ENCODE data around the gene ADGRD1. TPM values are rescaled to one million over a fixed set of nuclear protein-coding genes. Genes with fewer than 3 reads are reported as not detected.

The ADGRD1 gene
- total and polyA plus RNA-seq, 2 of the 8 experiments (the other 6 are each of a cell fraction or from before 2014, with no cell fraction given): 0.36 to 0.48 TPM

DNA sequence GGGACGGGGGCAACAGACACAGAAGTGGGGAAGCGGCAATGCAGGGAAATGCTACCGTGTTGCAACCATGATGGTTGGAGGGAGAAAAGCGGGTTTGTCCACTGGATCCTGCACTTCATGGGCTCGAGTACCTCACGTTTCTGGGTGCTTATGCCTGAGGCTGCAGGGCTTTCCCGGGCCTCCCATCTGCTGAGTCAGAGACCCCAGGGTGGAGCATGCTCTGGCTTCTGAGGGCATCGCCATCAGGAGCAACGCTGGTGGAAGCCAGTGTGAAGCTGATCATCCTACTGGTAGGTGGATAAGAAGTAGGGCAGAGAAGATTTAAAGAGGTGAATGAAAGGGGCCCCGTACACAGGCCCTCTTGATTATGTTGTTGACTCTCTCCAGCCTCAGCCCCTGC, 5.0 kb upstream of the ADGRD1 start:
- no peak overlapping the region for H4K8ac ChIP-seq (ENCODE audit: extremely low read depth, insufficient read depth, low read length)
- peak overlapping the region; percentile 4 for H2BK120ac ChIP-seq (replicated peaks; ENCODE audit: low read depth, low read length)
- H3K79me2 ChIP-seq (ENCODE audit: control insufficient read depth in 1 of 2, insufficient read depth in 2 of 2, low read length in 2 of 2): no peaks in the 10 kb centered on the region
- 0 out of 4 replicates have a peak, but pooled peaks cover 0 to 3% of the 10 kb centered on the region in 2 experiments for H3K9me3 ChIP-seq (ENCODE audit: insufficient read depth in 2 of 2, low read depth in 1 of 2, low read length in 1 of 2)
- H3K23ac ChIP-seq (ENCODE audit: insufficient read length): no peak overlapping the region
- peak overlapping the region; percentile 9 for H3K4ac ChIP-seq (replicated peaks; ENCODE audit: insufficient read length, low read depth, low read length)
- H3K27ac ChIP-seq (ENCODE audit: low read depth, low read length): no peak overlapping the region
- 88% methylated on average over 10 of the region's 10 CpGs; no CpG with 5 or more reads in 1 of the 2 experiments for WGBS, 2 experiments (ENCODE audit: extremely low coverage in 1 of 2, insufficient coverage in 1 of 2, insufficient read length in 1 of 2, insufficient replicate concordance in 2 of 2, low coverage in 1 of 2, low lambda C conversion rate in 2 of 2, missing lambda C conversion rate in 1 of 2)
- no peaks in the 10 kb centered on the region; a peak in 1 of 8 replicates for H3K36me3 ChIP-seq (ENCODE audit: control insufficient read depth in 2 of 4, insufficient read depth in 4 of 4, low read length in 3 of 4)
- H3K23me2 ChIP-seq (ENCODE audit: low read depth, low read length): peaks cover 3% of the 10 kb centered on the region; the same call in 1 of the 2 replicates
- peak overlapping the region; percentile 30; the same call in 1 of the 2 replicates for H2BK12ac ChIP-seq (ENCODE audit: low read depth, low read length)
- peak overlapping the region; percentile 71; the same call in 1 of the 2 replicates for H3K18ac ChIP-seq (ENCODE audit: extremely low read depth, low read length)
- H2BK20ac ChIP-seq (ENCODE audit: low read length): peak overlapping the region; percentile 77
- H3K79me1 ChIP-seq (ENCODE audit: low read depth, low read length): no peaks in the 10 kb centered on the region
- 0 out of 2 replicates have a peak overlapping the region, but pooled peaks have one; percentile 61 for H2AFZ ChIP-seq (ENCODE audit: low read length)
- no peak overlapping the region for H3K4me3 ChIP-seq (ENCODE audit: extremely low read depth in 1 of 4, insufficient read depth in 2 of 4, low read depth in 3 of 4, low read length in 4 of 4)
- 0 out of 2 replicates have a peak overlapping the region, but pooled peaks have one; percentile 14 for H2BK5ac ChIP-seq (ENCODE audit: low read depth, low read length)
- no peak overlapping the region for H2AK5ac ChIP-seq (ENCODE audit: low read depth, low read length)
- H3K27me3 ChIP-seq (replicated peaks in 1 of 4; ENCODE audit: control insufficient read depth in 3 of 4, extremely low read depth in 1 of 4, insufficient read depth in 3 of 4, low read length in 3 of 4): peaks cover 0 to 2% (median 0%) of the 10 kb centered on the region in 4 experiments; a peak in 3 of 7 replicates
- no peak for DNase-seq (ENCODE audit: low read depth in 1 of 2, low spot score in 2 of 2)
- H4K5ac ChIP-seq (ENCODE audit: insufficient read length, low read depth, low read length): no peak overlapping the region
- no peaks in the 10 kb centered on the region for H4K20me1 ChIP-seq (replicated peaks in 1 of 2; ENCODE audit: control insufficient read depth in 1 of 2, insufficient read depth in 2 of 2, low read length in 2 of 2)
- H3K56ac ChIP-seq (replicated peaks; ENCODE audit: insufficient read length, low read depth, low read length): no peak overlapping the region
- FAIRE-seq: no peak
- H4K91ac ChIP-seq (replicated peaks; ENCODE audit: insufficient read length, low read length): peak overlapping the region; percentile 71
- ChIA-PET CTCF (ENCODE audit: partially characterized antibody) (interaction anchor here (0.6 to 1.7 kb wide), 4 partner anchors 15 to 168 kb away, joined by 3 to 7 read pairs (median 3); no protein-coding TSS in a partner anchor), POLR2A (ENCODE audit: partially characterized antibody) (interaction anchor here (0.8 to 1.4 kb wide), 3 partner anchors 10 to 75 kb away, joined by 3 to 4 read pairs (median 4); no protein-coding TSS in a partner anchor)
- no peak overlapping the region for H3K4me2 ChIP-seq (ENCODE audit: insufficient read depth in 1 of 2, low read depth in 2 of 2, low read length in 2 of 2)
- H3K14ac ChIP-seq (ENCODE audit: insufficient read length): no peak overlapping the region
- H3K4me1 ChIP-seq (replicated peaks in 1 of 4; ENCODE audit: control insufficient read depth in 3 of 4, insufficient read depth in 4 of 4, low read length in 3 of 4): peaks cover 4 to 15% (median 6%) of the 10 kb centered on the region in 4 experiments; a peak in 5 of 7 replicates
- H2BK15ac ChIP-seq (ENCODE audit: low read length): no peak overlapping the region; the same call in 1 of the 2 replicates
- no peak overlapping the region for H3K9ac ChIP-seq (replicated peaks in 1 of 4; ENCODE audit: extremely low read depth in 1 of 4, low read depth in 3 of 4, low read length in 3 of 4)
- TF ChIP-seq RBBP5 (IDR thresholded peaks at IDR 0.05; ENCODE audit: borderline replicate concordance, low read depth, low read length): no peak
- TF ChIP-seq, protein P1, sequence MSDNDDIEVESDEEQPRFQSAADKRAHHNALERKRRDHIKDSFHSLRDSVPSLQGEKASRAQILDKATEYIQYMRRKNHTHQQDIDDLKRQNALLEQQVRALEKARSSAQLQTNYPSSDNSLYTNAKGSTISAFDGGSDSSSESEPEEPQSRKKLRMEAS (IDR thresholded peaks at IDR 0.05): no peak
- no peak for TF ChIP-seq EP300 (IDR thresholded peaks at IDR 0.05; ENCODE audit: borderline replicate concordance in 1 of 2, low read depth in 2 of 2, low read length in 2 of 2)
- TF ChIP-seq JUN (IDR thresholded peaks at IDR 0.05; ENCODE audit: low read depth, low read length): no peak
- no peak for TF ChIP-seq EZH2 (IDR thresholded peaks at IDR 0.05; ENCODE audit: low read depth, low read length, severe bottlenecking)
- TF ChIP-seq RXRA (IDR thresholded peaks at IDR 0.05; ENCODE audit: insufficient read depth, low read depth, low read length): no peak
- TF ChIP-seq TCF12 (IDR thresholded peaks at IDR 0.05; ENCODE audit: low read depth, low read length): no peak
- TF ChIP-seq BCL11A (IDR thresholded peaks at IDR 0.05; ENCODE audit: low read depth in 2 of 2, low read length in 2 of 2): no peak
- TF ChIP-seq SP4 (IDR thresholded peaks at IDR 0.05; ENCODE audit: low read length): no peak
- no peak for TF ChIP-seq POLR2AphosphoS5 (IDR thresholded peaks at IDR 0.05; ENCODE audit: low read depth, low read length)
- no peak for TF ChIP-seq RAD21 (IDR thresholded peaks at IDR 0.05 in 1 of 2, conservative IDR thresholded peaks at IDR 0.05 in 1 of 2; ENCODE audit: low read depth in 2 of 2, low read length in 2 of 2)
- TF ChIP-seq CREB1 (IDR thresholded peaks at IDR 0.05): no peak
- no peak for TF ChIP-seq CBX8 (IDR thresholded peaks at IDR 0.05; ENCODE audit: borderline replicate concordance, low read depth, low read length)

Data from H1 (cell line).